NCI-H187 treated with DMSO at 0.1 percent for 48 hours (cell line): ENCODE measurements around the gene ELMO1.

Source experiments
- DNase-seq: peaks from one replicate; lab custom pipeline; 2025; lab: John Stamatoyannopoulos, UW

Gene ELMO1

DNA sequence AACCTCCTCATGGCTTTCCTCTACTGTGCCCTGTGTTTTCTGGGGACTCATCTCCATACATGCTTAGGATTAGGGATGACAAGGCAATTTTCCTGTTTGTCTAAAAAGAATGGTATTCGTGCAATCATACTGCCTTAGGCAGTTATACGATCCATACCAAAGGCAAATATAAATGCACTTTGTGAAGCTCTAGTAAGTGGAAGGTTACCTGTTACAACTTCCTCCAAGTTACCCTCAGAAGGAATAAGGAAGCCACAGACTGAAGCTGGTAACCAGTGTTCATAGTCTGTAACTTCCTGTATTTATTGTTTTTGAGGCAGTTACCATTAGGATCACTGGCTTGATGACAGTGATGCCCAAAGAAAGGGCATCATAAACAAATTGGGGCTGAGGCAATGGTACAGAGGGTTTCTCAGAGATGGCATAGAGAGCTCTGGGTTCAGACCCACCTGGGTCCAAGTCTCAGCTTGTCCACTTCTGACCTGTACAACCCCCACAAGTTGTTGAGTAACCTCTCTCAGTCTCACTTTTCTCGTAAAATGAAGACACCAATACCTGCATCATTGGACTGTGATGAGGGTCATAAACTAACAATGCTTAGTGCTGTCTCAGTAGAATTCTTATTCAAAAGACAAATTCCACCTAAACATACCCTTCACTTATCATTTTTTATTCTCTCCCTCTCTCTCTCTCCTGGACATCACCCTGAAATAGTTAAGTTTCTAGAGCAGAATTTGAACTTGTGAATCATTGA, 138.2 kb downstream of the ELMO1 start:
- DNase-seq = no peak

DNA sequence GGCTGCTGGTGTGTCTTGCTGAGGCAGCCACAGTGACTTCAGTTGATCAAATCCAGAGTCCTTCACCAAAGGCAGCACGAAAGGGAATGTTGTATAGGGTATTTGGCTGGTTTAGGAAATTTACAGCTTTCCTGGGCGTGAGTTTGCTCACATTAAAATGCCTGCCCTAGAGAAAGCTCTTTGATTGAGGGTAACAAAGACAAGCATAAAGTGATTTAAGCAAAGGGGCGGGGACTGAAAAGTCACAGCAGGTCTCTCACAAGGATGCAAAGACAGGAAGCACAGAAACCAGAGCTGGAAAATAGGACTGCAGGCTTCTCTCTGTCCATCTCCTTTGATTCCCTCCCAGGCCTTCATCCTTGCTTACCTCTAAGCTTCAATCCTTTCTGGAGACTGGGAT, 139.2 kb downstream of the ELMO1 start:
- DNase-seq = no peak

DNA sequence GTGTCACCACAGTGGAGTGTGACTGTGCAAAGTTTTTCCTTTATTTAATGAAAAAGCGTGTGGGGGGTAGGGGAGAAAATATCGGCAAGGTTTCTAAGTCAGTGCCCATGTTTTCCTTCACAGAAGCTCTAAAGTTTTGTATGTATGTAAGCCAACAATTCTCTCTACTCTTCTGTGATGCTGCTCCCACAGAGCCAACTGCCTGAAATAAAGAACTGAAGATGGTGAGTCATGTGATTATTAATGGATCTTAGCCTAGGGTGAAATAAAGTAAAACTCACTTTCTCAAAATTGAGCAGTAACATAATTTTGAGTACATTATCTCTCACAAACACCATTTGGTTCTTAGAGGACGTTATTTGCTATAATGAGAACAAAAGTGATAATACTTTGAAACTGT, 143.7 kb downstream of the ELMO1 start:
- no peak for DNase-seq

DNA sequence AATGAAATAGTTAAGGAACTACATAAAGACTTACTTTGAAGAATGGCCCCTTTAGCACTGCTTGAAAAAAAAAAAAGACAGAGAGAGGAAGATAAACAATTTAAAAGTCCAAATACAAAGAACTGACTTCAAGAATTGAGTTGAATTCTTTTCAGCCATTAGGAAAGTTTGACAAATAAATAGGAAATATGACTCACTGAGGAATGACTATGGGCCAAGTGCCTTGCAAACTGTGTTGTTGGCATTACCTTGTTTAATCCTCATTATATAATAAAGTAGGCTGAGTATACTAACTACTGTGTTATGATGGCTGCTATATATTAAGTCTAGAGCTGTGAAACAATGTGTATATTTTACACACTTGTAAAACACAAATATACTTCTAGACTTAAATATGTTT, 151.1 kb downstream of the ELMO1 start:
- no peak for DNase-seq

DNA sequence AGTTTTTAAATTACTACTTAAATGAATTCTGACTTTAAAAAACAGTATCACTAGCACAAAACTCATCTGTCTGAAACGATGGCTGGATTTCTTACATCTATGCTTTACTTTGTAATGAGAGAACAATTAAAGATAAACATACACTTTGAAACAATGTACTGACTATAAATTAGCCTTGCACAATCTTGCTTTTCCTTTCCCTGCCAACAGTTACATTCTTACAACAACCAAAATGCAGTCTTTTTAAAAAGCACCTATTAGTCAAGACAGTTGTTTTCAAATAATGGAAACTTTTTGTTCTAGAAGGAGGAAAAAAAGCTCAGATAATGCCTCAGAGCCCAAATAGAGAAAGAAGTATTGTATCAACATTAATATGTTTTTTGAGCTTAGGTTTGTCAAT, 153.3 kb downstream of the ELMO1 start:
- no peak for DNase-seq

DNA sequence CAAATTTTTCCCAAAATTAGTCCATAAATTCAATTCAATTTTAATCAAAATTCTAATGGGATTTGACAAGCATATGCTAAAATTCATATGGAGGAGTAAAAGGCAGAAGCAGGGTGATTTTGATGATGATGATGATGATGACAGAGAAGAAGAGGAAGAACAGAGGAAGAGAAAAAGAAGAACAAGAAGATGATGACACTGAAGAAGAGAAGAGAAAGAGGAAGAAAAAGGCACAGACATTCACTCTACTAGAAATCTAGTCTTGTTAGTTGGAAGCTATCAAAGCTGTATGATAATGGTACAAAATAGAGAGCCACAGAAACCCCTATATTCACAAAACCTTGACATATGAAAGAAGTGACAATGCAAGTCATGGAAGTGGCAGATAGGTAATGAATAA, 157.9 kb downstream of the ELMO1 start:
- no peak for DNase-seq

DNA sequence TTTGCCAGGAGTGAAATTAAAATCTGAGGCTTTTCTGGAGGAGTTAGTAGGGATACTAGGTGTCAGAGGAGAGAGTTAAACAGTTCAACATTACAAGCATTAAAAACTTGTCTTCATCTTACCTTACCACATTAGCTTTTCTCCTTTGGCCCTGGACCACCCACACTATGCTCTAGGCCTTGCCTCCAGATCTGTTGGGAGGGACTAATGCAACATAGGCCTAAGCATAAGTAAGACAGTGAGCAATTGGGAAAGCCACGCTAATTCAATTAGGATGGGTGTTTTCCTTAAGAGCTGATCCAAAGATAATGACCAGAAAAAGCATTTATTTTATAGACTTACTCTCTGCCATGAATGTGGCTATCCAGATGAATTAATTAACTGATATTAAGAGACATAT, 158.9 kb downstream of the ELMO1 start:
- DNase-seq = no peak

DNA sequence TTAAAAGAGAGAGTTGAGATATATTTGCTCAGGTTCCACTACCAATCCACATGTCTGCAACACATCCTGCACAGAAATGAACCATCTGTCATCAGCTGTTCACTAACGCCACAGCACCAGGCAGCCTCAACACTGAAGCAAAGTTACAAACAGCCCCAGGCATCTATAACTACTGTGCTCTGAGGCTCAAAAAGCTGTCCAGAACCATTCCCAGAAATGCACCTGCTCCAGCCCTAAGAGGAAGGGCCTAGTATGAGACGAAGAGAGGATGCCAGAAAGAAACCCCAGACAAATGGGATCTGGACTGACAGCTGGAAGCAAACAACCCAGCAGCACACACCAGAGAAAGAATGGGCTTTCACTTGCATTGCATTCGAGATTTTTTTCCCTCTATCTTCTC, 159.3 kb downstream of the ELMO1 start:
- DNase-seq = no peak

DNA sequence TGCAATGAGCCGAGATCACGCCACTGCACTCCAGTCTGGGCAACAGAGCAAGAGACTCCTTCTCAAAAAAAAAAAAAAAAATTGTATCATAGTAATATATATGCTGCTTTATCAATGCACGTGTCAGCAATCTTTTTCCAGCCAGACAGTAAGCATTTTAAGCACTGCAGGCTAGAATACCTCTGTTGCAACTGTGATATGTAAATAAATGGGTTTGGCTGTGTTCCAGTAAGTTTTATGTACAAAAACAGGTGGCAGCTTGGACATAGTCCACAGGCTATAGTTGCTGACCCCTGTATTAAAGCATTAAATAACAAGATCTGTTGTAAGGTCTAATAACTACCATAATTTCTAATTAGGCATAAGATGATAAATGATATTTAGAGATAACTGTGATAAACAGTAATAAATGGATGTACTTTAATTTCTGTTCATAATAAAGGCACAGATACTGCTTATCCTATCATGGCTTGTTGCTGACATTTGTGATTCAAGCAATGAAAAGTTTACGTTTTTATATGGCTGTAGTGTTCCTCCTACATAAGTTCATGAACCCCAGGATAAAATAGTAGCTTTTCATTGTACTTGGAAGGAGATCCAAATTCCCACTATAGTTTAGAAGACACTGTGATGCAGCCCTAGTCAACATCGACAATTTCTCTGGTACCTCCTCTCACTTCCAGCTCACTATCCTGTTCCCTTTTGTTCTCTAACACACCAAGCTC, 161.4 kb downstream of the ELMO1 start:
- no peak for DNase-seq

DNA sequence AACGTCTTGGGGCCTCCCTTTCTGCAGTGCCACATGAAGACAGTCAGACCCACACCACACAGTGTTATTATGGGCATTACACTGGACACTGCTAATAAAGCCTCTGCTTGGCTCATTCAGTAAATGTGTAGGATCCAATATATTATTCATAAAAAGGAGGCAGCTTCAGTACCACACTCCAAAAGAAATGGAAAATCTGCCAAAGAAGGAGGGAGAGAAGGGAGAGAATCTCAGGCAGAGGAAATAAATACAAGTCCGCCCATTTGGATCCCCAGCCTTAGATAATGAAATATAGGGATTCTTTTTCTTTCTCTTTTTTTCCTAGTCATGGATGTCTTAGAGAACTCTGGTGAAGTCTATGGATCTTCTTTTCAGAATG, 162.2 kb downstream of the ELMO1 start:
- DNase-seq = no peak

DNA sequence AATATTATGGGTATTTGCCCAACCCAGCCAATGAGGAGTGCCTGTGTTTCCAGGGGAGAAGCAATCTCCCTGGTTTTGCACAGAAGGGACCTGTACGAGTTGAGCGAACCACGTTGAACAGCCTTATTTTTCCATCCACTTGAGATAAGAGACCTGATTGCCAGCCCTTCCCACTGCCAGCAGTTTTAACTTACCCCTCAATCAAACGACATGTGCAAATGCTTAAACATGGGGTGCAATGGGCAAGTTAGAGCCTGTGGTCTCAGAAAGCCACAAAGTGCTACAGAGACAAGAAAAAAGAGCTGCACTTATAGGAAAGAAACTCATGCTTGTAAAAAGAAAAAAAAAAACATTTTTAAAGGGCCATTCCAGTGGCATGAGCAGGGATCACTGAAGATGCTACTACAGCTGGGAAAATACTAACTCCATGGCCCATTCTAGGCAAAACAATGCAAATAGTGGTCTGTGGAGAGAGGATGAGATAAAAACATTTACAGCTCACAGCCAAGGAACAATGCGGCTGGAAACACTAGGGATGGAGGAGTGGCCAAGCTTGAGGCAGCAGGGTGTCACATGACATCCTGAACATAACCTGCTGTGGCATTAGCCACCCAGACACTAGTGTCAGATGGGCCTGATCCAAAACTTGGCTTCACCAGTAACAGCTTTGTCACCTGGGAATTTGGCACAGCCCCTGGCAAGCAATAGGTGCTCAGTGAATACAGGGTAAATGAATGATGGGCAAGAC, 162.8 kb downstream of the ELMO1 start:
- peak; percentile 51 for DNase-seq

DNA sequence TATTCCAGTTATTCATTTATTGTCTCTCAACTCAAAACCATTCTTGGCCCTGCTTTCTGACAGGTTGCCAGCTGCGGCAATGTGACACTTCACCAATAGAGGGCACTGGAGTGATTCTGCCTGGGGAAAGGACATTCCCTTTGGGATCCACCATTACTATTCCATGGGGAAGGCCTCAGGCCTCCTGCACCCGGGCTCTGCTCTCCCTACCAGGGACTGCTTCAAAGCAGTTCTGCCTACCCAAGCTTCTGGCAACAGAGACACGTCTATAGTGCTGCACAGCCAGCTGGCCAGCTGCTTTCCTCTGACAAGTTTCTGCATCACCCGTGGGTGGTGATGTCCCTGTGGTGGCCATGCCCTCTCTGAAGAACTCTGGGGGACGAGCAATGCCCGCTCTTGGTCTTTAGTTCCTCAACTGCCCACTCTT, 163.8 kb downstream of the ELMO1 start:
- no peak for DNase-seq

DNA sequence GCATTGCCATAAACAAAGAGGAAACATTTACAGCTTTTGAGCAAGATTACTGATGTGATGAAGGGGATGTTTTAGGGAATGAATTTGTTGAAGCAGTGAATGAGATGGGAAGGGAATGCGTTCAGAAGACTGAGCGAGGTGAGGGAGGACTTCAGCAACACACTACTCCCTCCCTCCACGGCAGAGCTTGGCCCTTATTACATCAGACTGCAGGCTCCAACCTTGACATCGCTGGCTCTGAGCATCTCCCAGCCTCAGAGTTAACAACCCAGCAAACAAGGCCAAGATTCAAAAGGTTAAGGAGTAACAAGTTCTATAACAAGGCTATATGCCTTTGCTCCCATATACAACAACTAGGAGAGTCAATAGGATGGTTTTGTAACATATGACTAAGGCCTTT, 164.4 kb downstream of the ELMO1 start:
- no peak for DNase-seq

DNA sequence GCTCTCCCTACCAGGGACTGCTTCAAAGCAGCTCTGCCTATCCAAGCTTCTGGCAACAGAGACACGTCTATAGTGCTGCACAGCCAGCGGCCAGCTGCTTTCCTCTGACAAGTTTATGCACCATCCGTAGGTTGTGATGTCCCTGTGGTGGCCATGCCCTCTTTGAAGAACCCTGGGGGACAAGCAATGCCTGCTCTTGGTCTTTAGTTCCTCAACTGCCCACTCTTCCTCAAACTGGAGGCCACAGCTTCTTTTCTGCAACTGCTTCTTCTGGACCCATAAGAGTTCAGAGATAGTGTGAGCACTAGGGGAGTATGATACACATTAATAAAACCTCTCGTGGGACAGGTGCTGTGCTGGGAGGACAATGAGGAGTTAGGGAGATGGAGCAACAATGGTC, 164.9 kb downstream of the ELMO1 start:
- no peak for DNase-seq

DNA sequence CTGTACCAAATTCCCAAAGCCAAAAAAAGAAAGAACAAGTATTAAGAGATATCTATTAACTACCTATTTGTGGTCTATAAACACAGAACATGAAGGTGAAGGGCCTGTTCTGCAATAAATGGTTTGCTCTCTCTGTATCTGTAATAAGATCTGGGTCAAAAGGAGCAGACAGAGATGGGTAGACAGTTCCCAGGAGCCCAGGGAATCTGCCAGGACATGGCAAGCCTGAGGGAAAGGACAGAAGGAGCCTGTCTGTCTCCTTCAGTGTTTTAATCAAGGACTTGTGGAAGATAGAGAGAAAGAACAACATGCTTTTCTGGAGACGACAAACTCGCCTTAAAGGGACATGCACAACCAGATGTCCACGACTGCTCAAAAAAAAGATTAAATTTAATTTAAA, 165.7 kb downstream of the ELMO1 start:
- no peak for DNase-seq

DNA sequence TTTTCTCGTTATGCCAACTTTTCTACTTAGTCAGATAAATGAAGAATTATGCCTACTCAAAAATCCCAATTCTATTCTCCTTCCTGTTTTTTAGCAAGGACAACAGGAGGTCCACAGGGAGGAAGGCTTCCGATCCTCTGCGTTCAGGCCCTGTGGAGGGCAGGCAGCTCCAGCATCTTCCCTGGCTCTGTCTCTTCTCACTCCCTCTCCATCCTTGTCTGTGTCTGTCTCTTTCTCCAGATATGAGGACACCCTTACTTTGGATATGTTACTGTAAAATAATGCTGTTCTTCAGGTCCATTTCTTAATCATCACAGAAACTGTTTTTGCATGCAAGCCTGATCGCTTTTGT, 166.6 kb downstream of the ELMO1 start:
- DNase-seq = no peak

DNA sequence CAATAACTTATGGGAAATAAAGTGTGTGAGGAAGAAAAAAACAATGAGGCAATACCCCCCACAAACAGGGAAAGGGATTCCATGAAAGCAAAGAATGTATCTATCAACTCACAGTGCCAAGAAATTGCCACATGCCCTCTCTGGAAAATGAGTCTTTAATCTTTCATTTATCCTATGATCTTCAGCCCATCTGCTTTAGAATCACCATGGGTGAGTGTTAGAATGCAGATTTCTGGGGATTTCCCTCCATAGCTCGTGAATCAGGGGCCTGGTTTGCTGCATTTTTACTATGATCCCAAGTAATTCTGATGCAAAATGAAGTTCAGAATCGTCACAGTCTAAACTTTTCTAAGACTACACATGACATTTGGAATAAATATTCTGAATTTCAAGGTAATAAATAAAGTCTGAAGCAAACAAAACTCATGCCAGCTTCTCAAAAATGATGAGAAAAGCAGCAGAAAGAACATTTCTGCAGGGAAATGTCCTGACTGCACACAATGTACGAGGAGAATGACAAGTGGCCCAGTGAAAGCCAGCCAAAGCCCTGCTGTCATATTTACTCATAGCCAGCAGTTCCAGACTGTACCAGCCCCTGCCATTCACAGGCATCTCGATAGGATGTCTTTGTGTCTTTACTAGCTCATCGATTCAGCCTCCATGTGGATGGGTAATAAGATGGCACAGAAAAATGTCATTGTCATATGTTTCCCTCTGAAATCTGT, 167.1 kb downstream of the ELMO1 start:
- DNase-seq = no peak

DNA sequence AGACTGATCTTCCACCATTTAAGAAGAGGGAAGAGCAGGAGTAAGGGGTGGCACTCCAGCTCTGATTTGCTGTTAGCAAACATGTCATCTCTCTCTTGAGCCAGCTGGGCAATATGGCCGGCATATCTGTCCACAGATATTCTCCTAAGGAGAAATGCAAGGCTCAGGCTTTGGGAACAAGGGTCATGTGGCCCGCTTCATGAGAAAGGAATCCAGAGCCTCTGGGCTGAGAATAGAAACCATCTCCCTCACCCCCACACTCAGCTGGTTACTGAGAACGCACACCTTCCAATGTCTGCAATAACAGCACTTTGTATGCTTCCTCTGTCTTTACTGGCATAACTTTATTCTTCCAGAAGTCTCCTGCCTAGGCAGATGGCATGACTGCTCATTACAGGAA, 171.2 kb downstream of the ELMO1 start:
- no peak for DNase-seq

DNA sequence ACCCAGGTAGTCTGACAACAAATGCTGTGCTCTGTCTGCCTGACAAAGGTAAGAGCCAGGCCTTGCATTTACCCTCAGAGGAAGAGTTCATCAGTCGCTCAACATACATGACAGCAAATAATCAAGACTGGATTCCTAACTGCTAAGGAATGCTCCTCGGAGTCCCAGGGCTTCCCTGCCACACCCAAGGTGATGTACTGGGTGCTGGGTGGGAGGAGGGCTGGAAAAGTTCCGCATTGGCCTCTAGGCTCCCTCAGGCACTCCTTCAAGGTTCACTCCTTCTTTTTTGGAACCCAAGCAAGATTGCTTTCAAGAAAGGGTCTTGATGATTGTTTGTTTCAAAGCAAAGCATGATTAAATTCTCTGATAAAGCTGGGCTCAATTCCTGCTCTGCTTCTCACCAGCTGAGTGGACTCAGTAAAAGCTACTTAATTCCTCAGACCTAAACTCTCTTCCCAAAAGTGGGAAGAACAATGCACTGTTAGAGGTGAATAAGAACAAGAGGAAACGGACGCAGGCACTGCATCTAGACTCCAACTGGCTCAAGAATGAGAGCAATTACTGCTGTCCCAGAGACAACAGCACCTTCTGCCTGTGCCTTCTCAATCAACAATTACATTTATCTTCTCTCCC, 173.5 kb downstream of the ELMO1 start:
- no peak for DNase-seq

DNA sequence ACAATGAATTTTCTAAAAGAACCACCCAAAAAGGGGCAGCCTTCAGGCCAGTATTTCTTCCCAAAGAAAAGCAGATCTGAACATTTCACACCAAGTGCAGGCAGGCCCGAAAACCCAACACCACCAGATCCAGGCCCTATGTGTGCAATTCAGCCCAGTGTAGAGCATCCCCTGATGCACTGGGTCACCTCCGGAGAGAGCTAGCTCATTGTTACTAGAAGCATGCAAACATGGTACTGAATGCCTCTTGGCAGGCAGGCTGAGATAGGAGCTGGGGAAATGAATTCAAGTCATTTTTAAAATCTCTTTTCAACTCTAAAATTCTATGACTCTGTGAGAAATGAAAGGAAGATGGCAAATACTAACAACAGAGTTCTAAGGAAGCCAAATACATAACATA, 174.8 kb downstream of the ELMO1 start:
- DNase-seq = no peak

DNA sequence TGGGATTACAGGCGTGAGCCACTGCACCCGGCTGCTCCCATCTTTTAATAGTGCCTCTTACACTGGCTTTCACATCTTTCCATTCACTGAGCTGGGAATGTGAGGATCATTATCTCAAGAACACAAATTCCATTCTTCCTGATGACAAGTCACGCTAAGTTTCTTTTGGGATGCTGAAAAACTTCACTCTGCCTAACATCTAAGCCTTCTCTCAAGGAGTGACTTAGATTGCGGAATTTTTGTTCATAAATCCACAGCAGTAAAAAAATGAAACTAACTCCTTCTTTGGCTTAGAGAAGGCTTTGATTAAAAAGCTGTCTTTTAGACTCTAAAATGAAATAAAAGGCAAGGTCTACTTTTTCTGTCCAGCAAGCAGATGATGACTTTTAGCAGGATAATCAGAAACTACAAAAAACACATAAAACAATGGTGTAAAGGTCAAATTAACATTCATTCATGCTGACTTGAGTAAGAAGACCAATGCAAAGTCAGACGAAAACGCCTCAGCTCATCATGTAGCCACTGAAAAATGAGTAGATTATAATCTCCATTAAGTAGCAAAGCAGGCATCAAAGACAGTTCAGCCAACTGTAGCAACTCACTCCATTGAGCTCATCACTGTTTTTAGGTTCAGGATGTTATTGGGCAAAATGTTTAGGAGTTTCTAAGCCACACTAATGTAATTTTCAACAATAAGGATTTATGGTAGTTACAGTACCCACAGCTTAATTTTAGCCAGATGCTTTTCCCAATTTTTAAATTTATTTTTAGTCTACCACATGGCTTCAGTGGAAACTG, 178.8 kb downstream of the ELMO1 start:
- DNase-seq = no peak
